Hematopoietic multipotent progenitor cell treated with erythropoietin and hydrocortisone succinate and interleukin-3 and kit ligand, for 8 days (in vitro differentiated cells): ENCODE measurements around the gene BMAL2.

Source experiments
- DNase-seq: peaks from one replicate; pipeline ENCODE4 v3.0.0-alpha.2; 2015

The BMAL2 gene

DNA sequence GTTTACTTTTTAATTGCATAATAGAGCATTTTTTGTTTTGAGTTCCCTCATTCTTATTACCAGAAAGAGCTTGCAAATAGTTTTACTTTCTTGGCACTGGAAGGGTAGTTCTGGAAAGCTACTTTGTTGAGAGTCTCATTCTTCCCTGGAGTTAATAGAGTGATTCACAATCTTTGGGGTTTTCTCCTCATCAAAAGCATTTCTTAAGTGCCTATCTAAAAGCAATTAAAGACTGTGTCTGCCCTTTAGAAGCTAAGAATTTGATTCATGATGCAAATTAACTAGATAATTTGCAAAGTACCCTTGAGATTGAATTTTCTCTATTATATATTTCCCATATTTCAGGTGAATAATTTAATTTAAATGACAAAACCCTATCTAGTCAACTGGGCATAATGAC is 8.1 kb upstream of the BMAL2 start:
- DNase-seq, result no peak

DNA sequence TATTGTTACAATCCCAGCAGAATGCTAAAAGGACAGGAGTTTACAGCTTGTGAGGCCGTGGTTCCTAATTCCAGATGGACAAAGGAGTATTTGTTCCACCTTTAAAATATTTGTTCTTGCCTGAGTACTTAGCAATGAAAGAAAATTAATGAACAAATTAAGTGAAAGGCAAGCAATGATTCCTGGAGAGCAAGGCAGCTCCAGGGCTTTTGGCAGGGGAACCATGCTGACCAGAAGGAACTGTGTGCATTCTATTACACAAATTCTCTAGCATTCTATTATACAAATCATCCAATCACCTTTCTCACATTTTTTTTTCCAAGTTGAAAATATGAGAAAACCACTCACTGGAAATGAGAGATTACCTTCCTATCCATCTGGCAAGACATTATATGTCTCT is 1.8 kb upstream of the BMAL2 start:
- DNase-seq, result peak; percentile 8

GRCh38 chr12:27331291-27331926 is 1.2 kb upstream of the BMAL2 start:
- DNase-seq, result peak; percentile 61

- DNase-seq, result peak; percentile 12
Measured at GRCh38 chr12:27331927-27332324, 710 bp upstream of the BMAL2 start.

DNA sequence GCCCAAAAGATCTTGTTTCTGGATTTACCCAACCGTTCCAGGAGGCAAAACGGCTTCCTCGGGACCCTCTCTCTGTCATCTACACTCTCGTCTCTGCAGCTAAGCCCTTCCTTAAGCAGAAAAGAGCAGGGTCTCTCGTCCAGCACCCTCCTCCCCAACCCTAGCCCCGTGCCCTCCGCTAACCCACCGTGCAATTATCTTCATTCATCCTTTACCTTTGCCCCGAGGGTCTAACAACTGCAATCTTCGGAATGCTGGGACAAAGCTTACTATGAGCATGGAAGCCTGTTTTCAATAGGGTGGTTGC is 276 bp upstream of the BMAL2 start:
- no peak for DNase-seq

DNA sequence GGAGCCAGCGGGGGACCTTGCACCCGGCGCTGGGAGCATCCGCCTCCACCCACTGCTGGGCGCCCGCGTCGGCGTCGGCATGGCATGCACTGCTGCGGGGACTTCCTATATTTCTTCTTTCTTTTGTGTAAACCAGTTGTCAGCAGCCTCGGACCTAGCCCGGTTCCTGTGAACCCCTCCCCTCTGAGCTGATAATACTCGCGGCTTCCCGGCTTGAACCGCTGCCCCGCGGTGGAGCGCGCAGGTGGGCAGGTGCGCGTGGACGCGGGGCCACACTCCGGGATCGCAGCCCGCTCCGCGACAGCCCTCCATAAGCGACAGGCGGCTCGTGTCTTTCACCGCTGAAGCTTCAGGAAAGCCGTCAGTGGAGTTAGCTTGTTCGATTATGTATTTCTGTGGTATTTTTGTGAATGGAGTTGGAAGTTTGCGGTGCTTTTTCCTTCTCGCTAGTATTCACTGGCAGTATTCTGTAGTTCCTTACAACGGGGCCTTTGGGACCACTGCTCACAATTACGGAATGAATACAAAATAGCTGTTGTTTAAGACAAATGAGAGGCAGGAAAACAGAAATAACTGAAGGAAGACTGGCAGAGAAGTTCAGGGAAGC is 870 bp downstream of the BMAL2 start:
- DNase-seq, result peak; percentile 50

DNA sequence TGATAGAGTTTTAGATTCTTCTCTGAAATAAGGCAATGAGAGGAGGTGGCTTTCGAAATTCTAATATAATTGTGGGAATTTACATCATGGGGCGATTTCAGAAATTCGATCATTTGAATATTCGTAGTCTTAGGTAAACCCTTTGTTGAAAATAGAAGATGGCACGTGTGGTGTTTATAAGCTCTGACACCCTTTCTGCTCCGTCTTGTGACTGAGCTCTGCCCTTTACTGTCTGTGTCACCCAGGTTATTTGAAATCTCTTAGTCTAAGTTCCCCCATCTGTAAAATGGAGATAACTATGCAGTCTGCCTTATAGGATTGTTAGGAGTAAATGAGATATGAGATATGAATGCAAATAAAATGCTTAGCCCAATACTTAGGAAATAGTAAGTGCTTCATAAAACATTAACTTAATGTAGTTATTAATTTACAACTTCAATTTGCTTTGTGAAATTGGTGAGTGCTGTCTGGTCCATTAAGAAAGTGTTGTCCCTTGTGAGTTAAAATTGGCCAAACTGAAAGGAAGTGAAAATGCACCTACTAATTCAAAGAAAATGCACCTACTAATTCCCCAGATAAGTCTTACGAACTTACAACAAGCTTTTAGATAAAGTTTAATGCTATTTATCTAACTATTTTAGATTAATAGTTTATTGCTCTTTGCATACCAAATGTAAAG is 1.5 kb downstream of the BMAL2 start:
- peak; percentile 80 for DNase-seq

DNA sequence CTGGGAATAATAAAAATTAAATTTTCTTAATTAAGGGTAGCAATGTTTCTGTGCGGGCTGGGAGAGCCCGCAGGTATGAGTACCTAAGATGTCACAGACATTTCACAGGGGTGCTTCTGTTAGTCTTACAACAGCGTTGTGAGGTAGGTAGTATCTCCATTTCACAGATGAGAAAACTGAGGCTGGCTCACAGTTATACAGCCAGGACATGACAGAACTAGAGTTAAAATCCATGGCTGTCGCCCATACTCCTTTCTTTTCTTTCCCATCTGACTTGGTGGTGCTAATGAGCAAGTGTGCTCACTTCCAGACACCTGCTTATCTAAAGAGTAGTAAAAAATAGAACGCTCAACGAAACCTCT is 2.1 kb downstream of the BMAL2 start:
- DNase-seq, result no peak

- no peak for DNase-seq
Measured at GRCh38 chr12:27335364-27336281, 3.0 kb downstream of the BMAL2 start.

GRCh38 chr12:27336282-27336653 is 3.6 kb downstream of the BMAL2 start:
- no peak for DNase-seq

DNA sequence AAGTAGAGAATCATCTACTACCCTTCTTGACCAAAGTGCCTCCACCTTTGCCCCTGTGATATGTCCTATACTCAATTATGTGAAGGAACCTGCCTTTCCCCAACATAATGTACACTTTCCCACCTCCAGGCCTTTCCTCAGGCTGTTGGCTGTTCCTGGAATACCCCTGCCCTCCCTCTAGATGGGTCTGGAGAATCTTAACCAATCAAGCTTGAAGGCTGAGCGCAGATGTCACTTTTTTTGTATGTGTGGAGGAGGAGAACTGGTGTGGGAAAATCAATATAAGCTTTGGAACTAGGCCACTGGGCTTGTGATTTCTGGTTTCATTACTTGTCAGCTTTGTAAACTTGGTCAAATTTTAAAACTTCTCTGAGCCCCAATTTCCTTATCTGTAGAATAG is 4.7 kb downstream of the BMAL2 start:
- no peak for DNase-seq

GRCh38 chr12:27338473-27338872 is 5.8 kb downstream of the BMAL2 start:
- no peak for DNase-seq

DNA sequence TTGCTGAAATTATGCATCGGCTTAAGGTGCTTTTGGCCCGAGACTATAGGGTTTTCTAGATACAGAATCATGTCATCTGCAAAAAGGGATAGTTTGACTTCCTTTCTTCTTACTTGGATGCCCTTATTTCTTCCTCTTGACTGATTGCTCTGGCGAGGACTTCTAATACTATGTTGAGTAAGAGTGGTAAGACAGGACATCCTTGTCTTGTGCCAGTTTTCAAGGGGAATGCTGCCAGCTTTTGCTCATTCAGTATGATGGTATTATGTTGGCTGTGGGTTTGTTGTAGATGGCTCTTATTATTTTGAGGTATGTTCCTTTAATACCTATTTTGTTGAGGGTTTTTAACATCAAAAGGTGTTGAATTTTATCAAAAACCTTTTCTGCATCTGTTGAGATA is 8.3 kb downstream of the BMAL2 start:
- no peak for DNase-seq

DNA sequence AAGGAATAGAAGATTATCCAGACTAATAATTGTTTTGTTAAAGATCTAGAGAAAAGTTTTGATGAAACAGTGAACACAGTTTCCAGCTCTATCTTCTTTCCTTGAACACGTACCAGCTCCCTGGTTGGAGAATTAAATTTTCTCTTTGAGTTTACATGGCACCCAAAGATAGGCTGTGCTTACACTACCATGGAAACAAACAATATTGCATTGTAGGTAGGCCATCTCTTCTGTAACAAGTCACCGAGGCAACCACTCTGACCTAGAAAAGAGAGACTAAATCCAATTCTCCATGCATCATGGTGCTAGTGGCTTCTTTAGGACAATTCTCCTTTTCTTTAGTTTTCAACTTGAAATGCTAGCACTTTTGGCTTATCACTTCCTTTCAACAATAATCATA is 9.9 kb downstream of the BMAL2 start:
- no peak for DNase-seq

DNA sequence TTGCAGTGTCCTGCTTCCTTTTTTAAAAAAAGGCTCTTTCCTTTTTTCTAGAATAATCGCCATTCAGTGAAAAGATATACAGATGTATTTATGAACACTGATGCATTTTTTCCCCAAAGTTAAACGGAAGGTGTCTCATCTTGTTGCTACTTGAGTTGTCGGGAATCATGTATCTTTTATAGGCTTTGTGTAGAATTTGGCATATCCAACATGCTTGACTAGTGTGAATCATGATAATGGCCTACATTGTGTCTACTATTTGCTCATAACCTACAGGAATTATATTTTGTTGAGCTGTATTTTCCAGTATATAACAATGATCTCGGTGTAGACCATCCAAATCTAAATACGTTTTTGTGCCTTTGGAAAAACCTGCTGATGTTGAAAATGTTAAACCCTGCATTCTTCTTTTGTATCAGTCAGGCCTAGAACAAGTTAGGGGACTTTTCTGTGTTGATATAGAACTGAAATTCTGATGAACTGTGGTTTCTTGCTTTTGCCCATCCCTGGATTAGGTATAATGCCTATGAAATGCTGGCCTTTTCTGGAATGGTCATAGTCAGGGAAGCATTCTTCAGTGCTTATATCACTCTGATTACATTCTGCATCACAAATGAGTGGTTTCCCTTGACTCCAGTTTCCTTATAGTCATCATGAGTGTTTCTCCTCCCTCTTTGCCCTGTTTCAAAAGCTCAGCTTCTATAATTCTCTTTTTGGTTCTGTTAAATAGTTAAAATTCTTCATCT is 10.8 kb downstream of the BMAL2 start:
- no peak for DNase-seq

- DNase-seq, result no peak
Measured at GRCh38 chr12:27344246-27344645, 11.6 kb downstream of the BMAL2 start.

GRCh38 chr12:27344760-27345159 is 12.1 kb downstream of the BMAL2 start:
- DNase-seq, result no peak

DNA sequence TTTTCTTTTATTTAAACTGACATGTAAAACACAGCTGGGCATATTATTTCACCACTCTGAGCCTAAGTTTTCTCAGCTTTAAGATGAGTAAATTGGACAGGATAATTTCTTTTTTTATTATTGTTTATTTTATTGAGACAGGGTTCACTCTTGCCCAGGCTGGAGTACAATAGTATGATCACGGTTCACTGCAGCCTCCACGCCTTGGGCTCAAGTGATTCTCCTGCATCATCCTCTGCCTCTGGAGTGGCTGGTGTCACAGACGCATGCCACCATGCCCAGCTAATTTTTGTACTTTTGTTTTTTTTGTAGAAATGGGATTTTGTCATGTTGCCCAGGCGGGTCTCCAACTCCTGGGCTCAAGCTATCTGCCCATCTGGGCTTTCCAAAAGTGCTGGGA is 12.7 kb downstream of the BMAL2 start:
- no peak for DNase-seq

DNA sequence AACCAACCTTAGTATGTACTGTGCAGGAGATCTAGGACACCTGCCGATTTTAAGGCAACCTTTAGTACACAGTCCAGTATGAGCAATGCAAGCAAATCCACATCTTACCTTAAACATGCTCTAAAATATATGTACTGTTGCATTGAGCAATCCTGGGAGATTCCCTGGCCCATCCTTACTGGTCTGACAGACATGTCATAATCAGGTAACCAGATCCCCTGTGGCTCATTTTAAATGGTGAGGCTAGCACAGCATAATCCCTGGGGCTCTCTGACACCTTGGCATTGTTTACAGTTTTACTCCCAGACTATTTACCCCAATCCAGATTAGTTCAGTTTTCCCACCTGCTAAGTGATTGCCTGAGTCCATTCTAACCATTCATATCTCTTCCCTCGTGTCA is 15.1 kb downstream of the BMAL2 start:
- DNase-seq, result no peak

- no peak for DNase-seq
Measured at GRCh38 chr12:27351476-27351875, 18.8 kb downstream of the BMAL2 start.

DNA sequence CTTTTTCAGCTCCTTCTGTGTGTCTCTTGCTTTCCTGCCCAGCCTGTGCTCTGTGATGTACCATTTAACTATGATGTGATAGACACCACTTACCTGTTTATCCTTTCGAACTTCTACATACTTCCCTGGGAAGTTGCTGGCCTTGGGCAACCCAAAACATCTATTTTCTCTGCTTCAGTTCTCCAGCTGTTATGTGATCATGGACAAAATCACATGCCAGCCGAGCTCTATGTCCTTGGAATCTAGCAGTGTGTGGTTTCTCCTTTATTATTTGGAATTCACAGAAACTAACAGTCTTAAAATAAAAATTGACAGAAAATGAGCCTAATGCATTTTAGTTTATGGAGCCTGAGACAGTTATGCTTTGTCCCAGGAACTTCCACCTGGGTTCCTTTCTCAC is 22.9 kb downstream of the BMAL2 start:
- no peak for DNase-seq

DNA sequence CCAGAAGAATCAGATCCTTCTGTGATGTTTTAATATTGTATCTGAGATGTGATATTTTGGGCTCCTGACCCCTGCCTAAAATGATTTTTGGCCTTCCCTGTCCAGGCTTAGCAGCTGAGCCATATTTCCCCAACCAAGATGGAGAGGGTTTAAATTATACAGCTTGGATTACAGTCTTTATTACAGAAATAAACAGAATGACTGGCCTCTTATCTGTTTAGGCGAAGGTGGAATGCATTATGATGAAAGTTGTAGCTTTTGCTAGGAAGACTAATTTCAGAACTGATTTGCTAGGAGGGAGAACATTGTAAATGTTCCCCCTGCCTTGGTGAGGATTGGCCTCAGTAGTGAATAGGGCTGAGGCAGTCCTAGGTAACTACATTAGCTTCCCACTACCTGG is 23.3 kb downstream of the BMAL2 start:
- no peak for DNase-seq
